Activated B cell treated with CpG ODN at 0.5 μM for 24 hours (primary cell): Measurements from ENCODE around the gene SHFL. TPM values are rescaled to one million over a fixed set of nuclear protein-coding genes. Genes with fewer than 3 reads are reported as not detected.

ENCODE experiments used
- ATAC-seq: fragments of 200-7000 bp; cut with Tn5 transposase; one replicate; pipeline ENCODE4 v1.10.0; 2021; ENCODE audit warnings: low read depth, mild to moderate bottlenecking, moderate library complexity
- CTCF ChIA-PET: fragments of 350-600 bp; sonication (Branson Sonifier 250); formaldehyde crosslinking; loops from one replicate; lab custom pipeline; 2021; ENCODE audit warnings: antibody characterized with exemption; lab: Charles Lee
- POLR2A ChIA-PET: fragments of 350-600 bp; sonication (Branson Sonifier 250); formaldehyde crosslinking; loops from one replicate; lab custom pipeline; 2021; ENCODE audit warnings: antibody characterized with exemption; lab: Charles Lee
- DNase-seq: peaks from one replicate; pipeline ENCODE4 v3.0.0; 2022
- H3K27ac Mint-ChIP-seq: one replicate; pipeline ENCODE4 v1.8.0; 2020; ENCODE audit warnings: mixed read lengths
- H3K27me3 Mint-ChIP-seq: one replicate; pipeline ENCODE4 v1.8.0; 2021; ENCODE audit warnings: mixed read lengths
- H3K36me3 Mint-ChIP-seq: one replicate; pipeline ENCODE4 v1.8.0; 2021; ENCODE audit warnings: low read depth, mixed read lengths
- H3K4me1 Mint-ChIP-seq: one replicate; pipeline ENCODE4 v1.8.0; 2021; ENCODE audit warnings: mixed read lengths
- H3K4me3 Mint-ChIP-seq: one replicate; pipeline ENCODE4 v1.8.0; 2020; ENCODE audit warnings: mild to moderate bottlenecking, mixed read lengths
- H3K9me3 Mint-ChIP-seq: one replicate; pipeline ENCODE4 v1.8.0; 2020; ENCODE audit warnings: mixed read lengths
- CTCF ChIP-seq: fragments of 200-600 bp; IDR thresholded peaks from one replicate; pipeline ENCODE4 v1.8.0; 2022; ENCODE audit warnings: antibody characterized with exemption, mild to moderate bottlenecking
- intact Hi-C: fragments of 100-400 bp; cut with micrococcal nuclease; formaldehyde crosslinking; loops from one replicate; pipeline ENCODE4 v1.15.1; 2024
- total RNA-seq: library from RNA; stranded (reverse); gene quantifications from 2 replicates; pipeline ENCODE4 v1.2.3, GENCODE V29; 2022

SHFL gene
- total RNA-seq, 1 donor from 2014 or later, result 61.3 TPM

- ATAC-seq (no peak), DNase-seq (no peak)
- peak overlapping the region; percentile 46 for H3K27ac Mint-ChIP-seq
- POLR2A ChIA-PET, result interaction anchor here (0.7 to 1.2 kb wide), 3 partner anchors 19 to 960 kb away, joined by 3 to 4 read pairs (median 3); partner anchors contain the start of gene PPAN
- intact Hi-C loops, result loop anchor here (1.0 to 5.0 kb wide), 3 partner anchors 10 to 36 kb away; partner anchors contain the start of gene PPAN
- H3K4me1 Mint-ChIP-seq, result peaks cover 19% of the 10 kb centered on the region
- H3K27me3 Mint-ChIP-seq, result no peaks in the 10 kb centered on the region
- no peak for TF ChIP-seq CTCF
- H3K4me3 Mint-ChIP-seq, result peak overlapping the region; percentile 90
- CTCF ChIA-PET, result no interaction called here
- H3K9me3 Mint-ChIP-seq, result no peaks in the 10 kb centered on the region
- H3K36me3 Mint-ChIP-seq, result peaks cover 19% of the 10 kb centered on the region
Measured at GRCh38 chr19:10086591-10087192, 575 bp downstream of the SHFL start.

GRCh38 chr19:10087296-10088061 is 1.4 kb downstream of the SHFL start:
- POLR2A ChIA-PET, result interaction anchor here (0.7 to 1.2 kb wide), 3 partner anchors 16 to 959 kb away, joined by 3 to 10 read pairs (median 4); partner anchors contain the start of gene ANGPTL6
- H3K4me1 Mint-ChIP-seq, result peaks cover 26% of the 10 kb centered on the region

GRCh38 chr19:10088949-10089554 is 2.9 kb downstream of the SHFL start:
- Mint-ChIP-seq H3K9me3 (no peaks in the 10 kb centered on the region), H3K4me1 (peaks cover 33% of the 10 kb centered on the region), H3K4me3 (no peak overlapping the region), H3K36me3 (peaks cover 39% of the 10 kb centered on the region), H3K27ac (no peak overlapping the region), H3K27me3 (no peaks in the 10 kb centered on the region)
- intact Hi-C loops, result loop anchor here (5.0 kb wide), 1 partner anchor 33 kb away; no protein-coding TSS in a partner anchor
- POLR2A ChIA-PET, result no interaction called here
- CTCF ChIA-PET, result no interaction called here
- TF ChIP-seq CTCF, result no peak
- ATAC-seq, result no peak
- no peak for DNase-seq

More at GRCh38 chr19:10087296-10088061, 1.4 kb downstream of the SHFL start:
- H3K36me3 Mint-ChIP-seq, result peaks cover 26% of the 10 kb centered on the region
- TF ChIP-seq CTCF, result no peak
- peak overlapping the region; percentile 50 for H3K27ac Mint-ChIP-seq
- DNase-seq (no peak), ATAC-seq (no peak)
- intact Hi-C loops, result loop anchor here (5.0 kb wide), 1 partner anchor 35 kb away; no protein-coding TSS in a partner anchor
- H3K4me3 Mint-ChIP-seq, result peak overlapping the region; percentile 90
- no peaks in the 10 kb centered on the region for H3K27me3 Mint-ChIP-seq
- CTCF ChIA-PET, result no interaction called here
- no peaks in the 10 kb centered on the region for H3K9me3 Mint-ChIP-seq

GRCh38 chr19:10089801-10090375 is 3.8 kb downstream of the SHFL start:
- CTCF ChIA-PET, result no interaction called here
- DNase-seq (no peak), ATAC-seq (no peak)
- Mint-ChIP-seq H3K27ac (no peak overlapping the region), H3K4me3 (no peak overlapping the region), H3K36me3 (peaks cover 39% of the 10 kb centered on the region), H3K4me1 (peaks cover 33% of the 10 kb centered on the region), H3K27me3 (no peaks in the 10 kb centered on the region), H3K9me3 (no peaks in the 10 kb centered on the region)
- TF ChIP-seq CTCF, result no peak
- intact Hi-C loops, result loop anchor here (5.0 kb wide), 1 partner anchor 32 kb away; no protein-coding TSS in a partner anchor
- POLR2A ChIA-PET, result interaction anchor here (0.7 to 1.1 kb wide), 3 partner anchors 10 to 21 kb away, joined by 3 to 6 read pairs (median 3); partner anchors contain the start of genes ANGPTL6 and P2RY11
